ENCODE data around the gene OPN1SW. TPM values are rescaled to one million over a fixed set of nuclear protein-coding genes. Genes with fewer than 3 reads are reported as not detected.
A peak's percentile ranks its signal among the peaks of the same experiment; 100 is the strongest.

OPN1SW gene
- total RNA-seq, 2 donors from 2014 or later, result not detected

- Mint-ChIP-seq H3K27ac (no peak overlapping the region), H3K4me1 (ENCODE audit: low read depth) (no peaks in the 10 kb centered on the region), H3K36me3 (ENCODE audit: insufficient read depth in 2 of 2) (peaks cover 0 to 2% of the 10 kb centered on the region in 2 donors), H3K27me3 (ENCODE audit: low read depth) (no peaks in the 10 kb centered on the region), H3K4me3 (no peak overlapping the region), H3K9me3 (no peaks in the 10 kb centered on the region)
- DNase-seq, result no peak
- no peak for ATAC-seq (replicated peaks in 1 of 2)
These were observed 26.2 kb upstream of the OPN1SW start for GRCh38 chr7:128801667-128802418.

DNA sequence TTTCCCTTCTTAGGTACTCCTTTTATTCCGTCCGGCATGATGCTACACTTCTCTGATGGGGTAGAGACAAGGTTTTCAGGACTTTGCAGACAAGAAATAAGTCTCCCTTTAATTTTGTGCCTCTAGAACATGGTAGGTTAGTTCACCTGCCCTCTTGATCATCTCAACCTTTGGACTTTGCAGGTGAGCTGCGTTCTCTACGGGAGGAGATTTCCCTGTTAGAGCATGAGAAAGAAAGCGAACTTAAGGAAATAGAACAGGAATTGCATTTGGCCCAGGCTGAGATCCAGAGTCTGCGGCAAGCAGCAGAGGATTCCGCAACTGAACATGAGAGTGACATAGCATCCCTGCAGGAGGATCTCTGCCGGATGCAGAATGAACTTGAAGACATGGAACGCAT, 25.4 kb upstream of the OPN1SW start:
- H3K4me1 Mint-ChIP-seq (ENCODE audit: low read depth), result no peaks in the 10 kb centered on the region
- no peak overlapping the region for H3K4me3 Mint-ChIP-seq
- H3K36me3 Mint-ChIP-seq (ENCODE audit: insufficient read depth in 2 of 2), result peaks cover 0 to 2% of the 10 kb centered on the region in 2 donors
- H3K27ac Mint-ChIP-seq, result peak overlapping the region; percentile 82
- no peak for DNase-seq
- no peaks in the 10 kb centered on the region for H3K27me3 Mint-ChIP-seq (ENCODE audit: low read depth)
- H3K9me3 Mint-ChIP-seq, result no peaks in the 10 kb centered on the region
- no peak for ATAC-seq (replicated peaks in 1 of 2)

GRCh38 chr7:128800567-128800966, 25.0 kb upstream of the OPN1SW start:
- Mint-ChIP-seq H3K4me1 (ENCODE audit: low read depth) (no peaks in the 10 kb centered on the region), H3K4me3 (no peak overlapping the region), H3K27ac (no peak overlapping the region), H3K27me3 (ENCODE audit: low read depth) (no peaks in the 10 kb centered on the region), H3K9me3 (no peaks in the 10 kb centered on the region), H3K36me3 (ENCODE audit: insufficient read depth in 2 of 2) (peaks cover 0 to 2% of the 10 kb centered on the region in 2 donors)
- peak; percentile 69 to 86 for ATAC-seq (replicated peaks in 1 of 2)
- DNase-seq, result no peak

DNA sequence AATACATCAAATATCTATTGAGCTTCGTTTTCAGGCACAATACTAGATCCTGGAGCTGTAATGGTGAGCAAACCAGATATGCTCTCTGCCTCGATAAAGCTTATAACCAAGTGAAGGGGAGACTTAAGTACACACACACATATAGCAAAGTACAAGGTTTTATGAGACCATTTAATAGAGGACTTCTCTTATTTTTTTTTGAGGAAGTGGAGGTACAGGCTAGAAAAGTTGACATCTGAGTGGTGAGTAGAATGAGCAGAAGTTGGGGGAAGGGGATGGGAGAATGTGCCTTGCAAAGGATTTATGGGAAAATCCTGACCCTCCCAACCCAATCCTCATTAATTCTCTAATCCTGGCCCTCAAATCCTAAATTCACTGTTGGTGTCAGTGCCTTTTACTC, 23.9 kb upstream of the OPN1SW start:
- H3K4me3 Mint-ChIP-seq, result no peak overlapping the region
- peaks cover 0 to 2% of the 10 kb centered on the region in 2 donors for H3K36me3 Mint-ChIP-seq (ENCODE audit: insufficient read depth in 2 of 2)
- no peaks in the 10 kb centered on the region for H3K4me1 Mint-ChIP-seq (ENCODE audit: low read depth)

GRCh38 chr7:128796327-128796726, 20.7 kb upstream of the OPN1SW start:
- DNase-seq (no peak), ATAC-seq (replicated peaks in 1 of 2) (no peak)
- Mint-ChIP-seq H3K4me1 (ENCODE audit: low read depth) (peaks cover 8% of the 10 kb centered on the region), H3K9me3 (no peaks in the 10 kb centered on the region), H3K27ac (no peak overlapping the region), H3K4me3 (no peak overlapping the region), H3K27me3 (ENCODE audit: low read depth) (no peaks in the 10 kb centered on the region), H3K36me3 (ENCODE audit: insufficient read depth in 2 of 2) (peaks cover 0 to 2% of the 10 kb centered on the region in 2 donors)

More for the DNA sequence above, 23.9 kb upstream of the OPN1SW start:
- H3K9me3 Mint-ChIP-seq, result no peaks in the 10 kb centered on the region
- H3K27ac Mint-ChIP-seq, result no peak overlapping the region
- DNase-seq (no peak), ATAC-seq (replicated peaks in 1 of 2) (no peak)
- H3K27me3 Mint-ChIP-seq (ENCODE audit: low read depth), result no peaks in the 10 kb centered on the region

DNA sequence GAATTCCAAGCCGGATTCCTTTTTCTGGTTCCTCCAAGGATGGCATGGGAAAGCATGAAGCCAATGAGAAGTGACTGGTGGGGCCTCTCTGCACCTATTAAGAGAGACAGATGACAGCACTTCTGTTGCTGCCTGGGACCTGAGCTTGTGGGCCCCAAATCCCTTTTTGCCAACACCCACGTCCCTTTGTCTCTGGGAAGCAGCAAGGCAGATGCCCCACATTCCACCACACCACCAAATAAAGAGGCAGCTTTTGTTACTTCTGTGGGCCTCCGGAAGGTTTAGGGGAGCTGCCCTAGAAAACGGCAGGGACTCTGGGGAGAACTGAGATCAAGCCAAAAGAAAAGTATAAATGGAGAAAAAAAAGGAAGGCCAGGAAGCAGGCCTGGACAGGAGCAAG, 19.5 kb upstream of the OPN1SW start:
- no peak overlapping the region for H3K27ac Mint-ChIP-seq
- DNase-seq (no peak), ATAC-seq (replicated peaks in 1 of 2) (no peak)
- H3K4me1 Mint-ChIP-seq (ENCODE audit: low read depth), result peaks cover 11% of the 10 kb centered on the region
- no peak overlapping the region for H3K4me3 Mint-ChIP-seq
- no peaks in the 10 kb centered on the region for H3K9me3 Mint-ChIP-seq
- H3K36me3 Mint-ChIP-seq (ENCODE audit: insufficient read depth in 2 of 2), result peaks cover 0 to 2% of the 10 kb centered on the region in 2 donors
- H3K27me3 Mint-ChIP-seq (ENCODE audit: low read depth), result peaks cover 4% of the 10 kb centered on the region

DNA sequence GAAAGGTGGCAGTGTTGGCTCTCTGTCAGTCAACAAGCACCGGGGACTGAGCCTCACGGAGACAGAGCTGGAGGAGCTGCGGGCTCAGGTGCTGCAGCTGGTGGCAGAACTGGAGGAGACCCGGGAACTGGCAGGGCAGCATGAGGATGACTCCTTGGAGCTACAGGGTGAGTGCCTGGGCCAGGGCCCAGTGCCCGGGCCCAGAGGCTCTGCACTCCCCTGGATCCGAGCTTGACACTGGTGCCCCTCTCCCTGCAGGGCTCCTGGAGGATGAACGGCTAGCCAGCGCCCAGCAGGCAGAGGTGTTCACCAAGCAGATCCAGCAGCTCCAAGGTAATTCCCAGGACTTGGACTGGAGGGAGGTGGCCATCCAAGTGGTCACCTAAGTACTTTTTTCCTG, 18.8 kb upstream of the OPN1SW start:
- Mint-ChIP-seq H3K27me3 (ENCODE audit: low read depth) (peaks cover 11% of the 10 kb centered on the region), H3K27ac (no peak overlapping the region), H3K4me1 (ENCODE audit: low read depth) (peaks cover 11% of the 10 kb centered on the region), H3K4me3 (no peak overlapping the region), H3K9me3 (no peaks in the 10 kb centered on the region), H3K36me3 (ENCODE audit: insufficient read depth in 2 of 2) (peaks cover 0 to 2% of the 10 kb centered on the region in 2 donors)
- no peak for ATAC-seq (replicated peaks in 1 of 2)
- DNase-seq, result no peak

DNA sequence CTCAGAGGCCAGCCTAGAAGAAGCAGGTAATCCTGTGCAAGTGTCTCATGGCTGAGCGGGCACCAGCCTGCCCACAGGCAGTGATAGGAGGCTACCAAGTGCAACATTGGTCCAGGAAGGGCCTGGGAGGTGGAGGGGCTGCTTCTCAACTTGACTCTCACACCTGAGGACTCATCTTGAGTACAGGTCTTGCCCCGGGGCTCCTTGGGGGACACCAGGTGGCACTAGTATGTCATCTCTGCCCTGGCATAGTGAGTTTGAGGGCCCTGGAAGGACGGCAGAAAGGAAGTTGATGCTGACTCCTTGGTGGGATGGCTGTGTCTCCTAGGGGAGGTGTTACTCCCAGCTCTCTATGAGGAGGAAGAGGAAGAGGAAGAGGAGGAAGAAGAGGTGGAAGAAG, 18.4 kb upstream of the OPN1SW start:
- Mint-ChIP-seq H3K27ac (no peak overlapping the region), H3K4me3 (no peak overlapping the region), H3K36me3 (ENCODE audit: insufficient read depth in 2 of 2) (peaks cover 0 to 2% of the 10 kb centered on the region in 2 donors), H3K9me3 (no peaks in the 10 kb centered on the region), H3K4me1 (ENCODE audit: low read depth) (peaks cover 11% of the 10 kb centered on the region), H3K27me3 (ENCODE audit: low read depth) (peaks cover 15% of the 10 kb centered on the region)
- DNase-seq, result peak; percentile 29 to 45
- no peak for ATAC-seq (replicated peaks in 1 of 2)

DNA sequence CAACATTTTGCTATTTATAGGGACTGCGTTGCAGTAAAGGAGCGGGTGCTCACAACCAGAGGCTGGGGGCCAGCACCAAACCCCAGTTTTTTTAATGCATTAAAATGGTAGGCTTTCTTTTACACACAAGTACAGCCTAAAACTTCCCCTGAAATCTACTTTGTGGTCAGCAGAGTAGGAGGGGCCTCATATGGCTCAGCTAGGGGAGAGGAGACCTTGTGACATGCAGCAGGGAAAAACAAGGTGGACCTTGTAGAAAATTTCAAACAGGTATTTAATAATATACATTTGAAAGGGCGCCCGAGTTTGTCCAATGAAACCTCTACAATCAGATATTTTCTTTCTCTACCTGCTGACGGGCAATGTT, 17.6 kb upstream of the OPN1SW start:
- H3K27ac Mint-ChIP-seq, result no peak overlapping the region
- DNase-seq, result no peak
- H3K27me3 Mint-ChIP-seq (ENCODE audit: low read depth), result peaks cover 23% of the 10 kb centered on the region
- no peak for ATAC-seq (replicated peaks in 1 of 2)
- peaks cover 0 to 2% of the 10 kb centered on the region in 2 donors for H3K36me3 Mint-ChIP-seq (ENCODE audit: insufficient read depth in 2 of 2)
- H3K4me3 Mint-ChIP-seq, result no peak overlapping the region
- H3K9me3 Mint-ChIP-seq, result no peaks in the 10 kb centered on the region
- H3K4me1 Mint-ChIP-seq (ENCODE audit: low read depth), result peaks cover 11% of the 10 kb centered on the region

GRCh38 chr7:128792471-128793180, 17.0 kb upstream of the OPN1SW start:
- peak overlapping the region; percentile 22 to 89 for H3K4me3 Mint-ChIP-seq
- no peak for DNase-seq
- peaks cover 24% of the 10 kb centered on the region for H3K27me3 Mint-ChIP-seq (ENCODE audit: low read depth)
- peaks cover 0 to 2% of the 10 kb centered on the region in 2 donors for H3K36me3 Mint-ChIP-seq (ENCODE audit: insufficient read depth in 2 of 2)
- no peak overlapping the region for H3K27ac Mint-ChIP-seq
- peaks cover 11% of the 10 kb centered on the region for H3K4me1 Mint-ChIP-seq (ENCODE audit: low read depth)
- ATAC-seq (replicated peaks in 1 of 2), result no peak
- no peaks in the 10 kb centered on the region for H3K9me3 Mint-ChIP-seq

DNA sequence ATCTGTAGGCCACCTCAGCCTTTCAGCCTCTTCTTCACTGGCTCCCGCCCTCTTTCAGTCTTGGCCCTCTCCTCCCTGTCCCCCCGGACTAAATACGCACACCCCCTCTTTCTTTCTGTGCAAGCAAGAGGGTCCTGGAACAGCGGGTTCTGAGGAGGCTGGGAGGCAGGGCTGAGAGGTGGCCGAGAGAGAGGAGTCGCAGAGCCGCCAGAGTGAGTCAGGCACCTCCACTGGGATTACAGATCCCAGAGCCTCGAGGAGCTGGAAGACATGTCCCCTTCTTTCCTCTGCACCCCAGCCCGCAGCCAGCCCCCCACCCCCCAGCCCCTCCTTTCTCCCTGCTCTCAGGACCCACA, 16.4 kb upstream of the OPN1SW start:
- H3K4me1 Mint-ChIP-seq (ENCODE audit: low read depth), result peaks cover 11% of the 10 kb centered on the region
- no peaks in the 10 kb centered on the region for H3K36me3 Mint-ChIP-seq (ENCODE audit: insufficient read depth in 2 of 2)
- peak in 1 of 2 donors; percentile 3 for DNase-seq
- H3K4me3 Mint-ChIP-seq, result peak overlapping the region; percentile 89 to 90
- no peak for ATAC-seq (replicated peaks in 1 of 2)
- H3K27ac Mint-ChIP-seq, result no peak overlapping the region
- no peaks in the 10 kb centered on the region for H3K9me3 Mint-ChIP-seq
- H3K27me3 Mint-ChIP-seq (ENCODE audit: low read depth), result peaks cover 24% of the 10 kb centered on the region

DNA sequence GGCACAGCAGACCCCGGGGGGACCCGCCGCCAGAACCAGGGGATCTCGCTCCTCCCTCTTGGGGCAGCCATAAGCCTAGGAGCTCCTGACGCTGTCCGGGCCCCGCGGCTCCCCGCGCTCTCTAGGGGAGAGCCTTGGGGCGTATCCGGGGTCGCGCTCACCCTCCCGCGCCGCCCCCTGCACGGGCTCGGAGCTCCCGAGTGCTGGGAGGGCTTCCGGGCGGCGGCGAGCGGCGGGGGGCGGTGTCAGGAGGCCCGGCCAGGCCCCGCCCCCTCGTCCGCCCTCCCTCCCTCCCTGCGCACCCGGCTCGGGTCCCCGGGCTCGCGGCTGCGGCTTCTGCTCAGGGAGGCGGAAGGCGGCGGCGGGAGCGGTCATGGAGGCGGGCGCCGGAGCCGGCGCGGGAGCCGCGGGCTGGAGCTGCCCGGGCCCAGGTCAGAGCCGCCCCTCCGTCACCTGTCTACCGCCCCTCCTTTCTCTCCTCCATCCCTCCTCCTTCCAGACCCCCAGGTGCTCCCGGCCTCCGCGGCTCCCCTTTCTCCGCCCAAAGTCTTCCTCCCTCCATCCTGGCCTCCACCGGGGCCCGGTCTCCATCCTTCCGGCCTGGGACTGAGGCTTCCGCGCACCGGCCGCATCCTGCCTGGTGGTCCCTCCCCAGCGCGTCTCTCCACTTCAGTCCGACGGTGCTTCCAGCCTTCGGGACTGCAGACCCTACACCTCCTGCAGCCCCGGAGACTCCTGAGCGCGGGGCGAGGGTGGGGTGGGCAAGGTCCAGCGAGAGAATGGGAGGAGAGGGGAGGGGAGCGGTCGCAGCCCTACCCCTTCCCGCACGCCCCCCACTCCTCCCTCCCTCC, 15.8 kb upstream of the OPN1SW start, which contains the start of gene CCDC136:
CCDC136 (plus strand) TSS at position 848 of the 851 bp plus-strand sequence. CDS start 444 bp downstream, outside the sequence.
- peaks cover 24% of the 10 kb centered on the region for H3K27me3 Mint-ChIP-seq (ENCODE audit: low read depth)
- peak within 1 kb of the TSS; percentile 89 to 90 for H3K4me3 Mint-ChIP-seq
- ATAC-seq (replicated peaks in 1 of 2) (peak; percentile 94), DNase-seq (peak; percentile 83 to 85)
- no peaks in the 10 kb centered on the region for H3K36me3 Mint-ChIP-seq (ENCODE audit: insufficient read depth in 2 of 2)
- no peaks in the 10 kb centered on the region for H3K9me3 Mint-ChIP-seq
- H3K4me1 Mint-ChIP-seq (ENCODE audit: low read depth), result peaks cover 11% of the 10 kb centered on the region
- peak within 1 kb of the TSS; percentile 32 for H3K27ac Mint-ChIP-seq

Measured in activated T-cell treated with anti-CD3 and anti-CD28 coated beads, Interleukin-2, amount 50 U/mL, for 72 hours (primary cell).